Upper lobe of right lung (tissue), 1 donor: ENCODE results near the gene XPNPEP2. TPM values are rescaled to one million over a fixed set of nuclear protein-coding genes. Genes with fewer than 3 reads are reported as not detected.
A peak's percentile ranks its signal among the peaks of the same experiment; 100 is the strongest.

ENCODE experiments used
- ATAC-seq: fragments of 200-7000 bp; cut with Tn5 transposase; one replicate; pipeline ENCODE4 v1.9.1; 2020; ENCODE audit warnings: mild to moderate bottlenecking, moderate library complexity
- DNase-seq: peaks from one replicate; pipeline ENCODE4 v3.0.0-alpha.2; 2020
- H3K27ac ChIP-seq: fragments of 200-600 bp; one replicate; pipeline ENCODE4 v1.8.0; 2022
- H3K27me3 ChIP-seq: fragments of 200-600 bp; one replicate; pipeline ENCODE4 v1.8.0; 2022; ENCODE audit warnings: mild to moderate bottlenecking
- H3K36me3 ChIP-seq: fragments of 200-600 bp; one replicate; pipeline ENCODE4 v1.8.0; 2022
- H3K4me1 ChIP-seq: fragments of 200-600 bp; one replicate; pipeline ENCODE4 v1.8.0; 2022
- H3K4me3 ChIP-seq: fragments of 200-600 bp; one replicate; pipeline ENCODE4 v1.8.0; 2022; ENCODE audit warnings: mild to moderate bottlenecking
- H3K9me3 ChIP-seq: fragments of 200-600 bp; one replicate; pipeline ENCODE4 v1.8.0; 2022
- CTCF ChIP-seq: fragments of 200-600 bp; IDR thresholded peaks from one replicate; pipeline ENCODE4 v1.8.0; 2022; ENCODE audit warnings: antibody characterized with exemption
- intact Hi-C: fragments of 100-400 bp; cut with DNase I; formaldehyde crosslinking; loops from one replicate; pipeline ENCODE4 v1.11.0; 2022
- total RNA-seq: library from RNA; stranded (reverse); fragmentation: NEBNext Ultra II Directional; extraction: Animal tissue kit (Norgen Biotek cat#: 25700); gene quantifications from one replicate; pipeline ENCODE4 v1.2.1, GENCODE V29; 2021
- donor health status: DM: no; HTN: yes; CAD: no; lungs with severe emphysema.

The XPNPEP2 gene
- total RNA-seq, 1 donor from 2014 or later: 0.93 TPM

- Histone ChIP-seq H3K4me1 (no peaks in the 10 kb centered on the region), H3K36me3 (no peaks in the 10 kb centered on the region), H3K9me3 (no peaks in the 10 kb centered on the region), H3K27me3 (no peaks in the 10 kb centered on the region), H3K4me3 (no peak overlapping the region), H3K27ac (peak overlapping the region; percentile 51)
- no peak for TF ChIP-seq CTCF
- ATAC-seq: no peak
- DNase-seq: no peak
- intact Hi-C loops: no loop called here
These were observed 21.4 kb downstream of the XPNPEP2 start for GRCh38 chrX:129760155-129760554.

- ATAC-seq (no peak), DNase-seq (no peak)
- Histone ChIP-seq H3K36me3 (no peaks in the 10 kb centered on the region), H3K27me3 (no peaks in the 10 kb centered on the region), H3K4me3 (no peak overlapping the region), H3K9me3 (no peaks in the 10 kb centered on the region), H3K27ac (no peak overlapping the region), H3K4me1 (no peaks in the 10 kb centered on the region)
- no peak for TF ChIP-seq CTCF
- intact Hi-C loops: no loop called here
These were observed 22.2 kb downstream of the XPNPEP2 start for GRCh38 chrX:129760981-129761380.

DNA sequence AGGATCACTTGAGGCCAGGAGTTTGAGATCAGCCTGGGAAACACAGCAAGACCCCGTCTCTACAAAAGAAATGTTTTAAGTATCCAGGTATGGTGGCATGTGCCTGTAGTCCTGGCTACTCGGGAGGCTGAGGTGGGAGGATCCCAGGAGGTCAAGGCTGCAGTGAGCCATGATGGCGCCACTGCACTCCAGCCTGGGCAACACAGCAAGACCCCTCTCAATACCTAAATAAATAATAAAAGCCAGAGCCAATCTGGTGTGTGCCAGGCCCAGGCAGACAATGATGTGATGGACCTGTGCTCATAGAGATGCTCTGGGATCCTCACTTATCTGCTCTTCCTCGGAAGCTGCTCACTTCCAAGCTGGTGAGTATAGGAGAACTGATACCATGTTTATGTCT, 22.8 kb downstream of the XPNPEP2 start:
- Histone ChIP-seq H3K4me3 (no peak overlapping the region), H3K27me3 (no peaks in the 10 kb centered on the region), H3K4me1 (no peaks in the 10 kb centered on the region), H3K36me3 (no peaks in the 10 kb centered on the region), H3K9me3 (no peaks in the 10 kb centered on the region), H3K27ac (no peak overlapping the region)
- DNase-seq: no peak
- no peak for ATAC-seq
- TF ChIP-seq CTCF: no peak
- intact Hi-C loops: no loop called here

DNA sequence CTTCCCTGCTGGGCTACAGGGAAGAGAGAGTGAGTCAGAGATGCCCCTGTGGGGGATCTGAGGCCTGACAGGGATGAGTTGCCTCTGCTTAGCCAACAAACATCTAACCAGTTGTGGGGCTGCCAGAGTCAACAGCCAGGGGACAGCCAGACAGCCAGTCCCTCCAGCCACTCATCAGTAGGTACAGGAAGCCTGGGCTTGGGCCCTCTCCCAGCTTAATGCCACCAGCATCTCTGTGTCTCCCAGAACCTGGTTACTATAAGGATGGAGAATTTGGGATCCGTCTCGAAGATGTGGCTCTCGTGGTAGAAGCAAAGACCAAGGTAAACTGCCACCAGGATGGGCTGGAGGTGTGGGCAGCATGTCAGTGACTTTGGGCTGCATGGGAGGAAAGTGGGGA, 23.7 kb downstream of the XPNPEP2 start:
- no peak for TF ChIP-seq CTCF
- no peaks in the 10 kb centered on the region for H3K36me3 ChIP-seq
- H3K9me3 ChIP-seq: no peaks in the 10 kb centered on the region
- ATAC-seq: no peak
- H3K27ac ChIP-seq: no peak overlapping the region
- H3K27me3 ChIP-seq: no peaks in the 10 kb centered on the region
- no peaks in the 10 kb centered on the region for H3K4me1 ChIP-seq
- H3K4me3 ChIP-seq: no peak overlapping the region
- DNase-seq: no peak
- intact Hi-C loops: no loop called here

DNA sequence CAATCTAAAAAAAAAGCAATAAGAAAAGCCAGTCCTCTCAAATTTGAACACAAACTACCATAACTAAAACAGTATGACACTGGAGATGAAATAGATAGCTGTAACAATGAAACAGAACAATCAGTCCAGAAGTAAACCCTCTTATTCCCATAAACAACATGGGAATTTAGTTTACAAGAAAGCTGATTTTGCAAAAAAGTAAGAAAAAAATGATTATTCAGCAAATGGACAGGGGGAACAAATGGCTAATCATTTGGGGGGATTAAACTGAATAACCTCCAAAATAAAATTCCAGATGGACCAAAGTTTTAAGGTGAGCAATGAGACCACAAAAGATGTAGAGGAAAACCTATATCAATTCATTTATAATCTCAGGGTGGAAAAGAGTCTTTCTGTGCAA, 24.9 kb downstream of the XPNPEP2 start:
- ATAC-seq (no peak), DNase-seq (no peak)
- Histone ChIP-seq H3K4me3 (no peak overlapping the region), H3K27me3 (no peaks in the 10 kb centered on the region), H3K36me3 (no peaks in the 10 kb centered on the region), H3K27ac (no peak overlapping the region), H3K4me1 (no peaks in the 10 kb centered on the region), H3K9me3 (no peaks in the 10 kb centered on the region)
- no peak for TF ChIP-seq CTCF
- intact Hi-C loops: no loop called here

- ATAC-seq (no peak), DNase-seq (no peak)
- no peaks in the 10 kb centered on the region for H3K36me3 ChIP-seq
- H3K27me3 ChIP-seq: no peaks in the 10 kb centered on the region
- intact Hi-C loops: no loop called here
- H3K27ac ChIP-seq: no peak overlapping the region
- no peak overlapping the region for H3K4me3 ChIP-seq
- H3K4me1 ChIP-seq: no peaks in the 10 kb centered on the region
- no peaks in the 10 kb centered on the region for H3K9me3 ChIP-seq
- TF ChIP-seq CTCF: no peak
These were observed 29.4 kb downstream of the XPNPEP2 start for GRCh38 chrX:129768186-129768585.
